ENCODE measurements around the gene TOM1L1.

TOM1L1 gene

GRCh38 chr17:54991567-54991966 is 90.9 kb downstream of the TOM1L1 start:
- H3K9me3 ChIP-seq (ENCODE audit: low read length) = no peaks in the 10 kb centered on the region
- peaks cover 16% of the 10 kb centered on the region for H3K36me3 ChIP-seq (ENCODE audit: insufficient read depth, low read length)

GRCh38 chr17:54992797-54993639 is 92.4 kb downstream of the TOM1L1 start:
- Histone ChIP-seq H3K36me3 (ENCODE audit: insufficient read depth, low read length) (peaks cover 7% of the 10 kb centered on the region), H3K4me1 (ENCODE audit: insufficient read depth, low read length) (no peaks in the 10 kb centered on the region), H2AFZ (ENCODE audit: low read depth, low read length) (no peak overlapping the region), H3K4me3 (ENCODE audit: low read length) (no peak overlapping the region), H3K9me3 (ENCODE audit: low read length) (no peaks in the 10 kb centered on the region), H3K27me3 (ENCODE audit: insufficient read depth, low read length) (no peaks in the 10 kb centered on the region)

More at GRCh38 chr17:54991567-54991966, 90.9 kb downstream of the TOM1L1 start:
- H3K27me3 ChIP-seq (ENCODE audit: insufficient read depth, low read length) = no peaks in the 10 kb centered on the region
- H3K4me3 ChIP-seq (ENCODE audit: low read length) = no peak overlapping the region
- no peak overlapping the region for H2AFZ ChIP-seq (ENCODE audit: low read depth, low read length)
- H3K4me1 ChIP-seq (ENCODE audit: insufficient read depth, low read length) = no peaks in the 10 kb centered on the region

GRCh38 chr17:54996441-54996840 is 95.8 kb downstream of the TOM1L1 start:
- Histone ChIP-seq H3K9me3 (ENCODE audit: low read length) (no peaks in the 10 kb centered on the region), H3K27me3 (ENCODE audit: insufficient read depth, low read length) (no peaks in the 10 kb centered on the region), H2AFZ (ENCODE audit: low read depth, low read length) (no peak overlapping the region), H3K36me3 (ENCODE audit: insufficient read depth, low read length) (peaks cover 13% of the 10 kb centered on the region), H3K4me1 (ENCODE audit: insufficient read depth, low read length) (no peaks in the 10 kb centered on the region), H3K4me3 (ENCODE audit: low read length) (no peak overlapping the region)

- H3K27me3 ChIP-seq (ENCODE audit: insufficient read depth, low read length) = no peaks in the 10 kb centered on the region
- no peaks in the 10 kb centered on the region for H3K9me3 ChIP-seq (ENCODE audit: low read length)
- no peak overlapping the region for H2AFZ ChIP-seq (ENCODE audit: low read depth, low read length)
- no peaks in the 10 kb centered on the region for H3K4me1 ChIP-seq (ENCODE audit: insufficient read depth, low read length)
- H3K36me3 ChIP-seq (ENCODE audit: insufficient read depth, low read length) = peaks cover 22% of the 10 kb centered on the region
- no peak overlapping the region for H3K4me3 ChIP-seq (ENCODE audit: low read length)
These were observed 101.8 kb downstream of the TOM1L1 start for GRCh38 chr17:55002458-55002857.

- peaks cover 24% of the 10 kb centered on the region for H3K36me3 ChIP-seq (ENCODE audit: insufficient read depth, low read length)
- H2AFZ ChIP-seq (ENCODE audit: low read depth, low read length) = no peak overlapping the region
- no peaks in the 10 kb centered on the region for H3K27me3 ChIP-seq (ENCODE audit: insufficient read depth, low read length)
- no peak overlapping the region for H3K4me3 ChIP-seq (ENCODE audit: low read length)
- no peaks in the 10 kb centered on the region for H3K4me1 ChIP-seq (ENCODE audit: insufficient read depth, low read length)
- no peaks in the 10 kb centered on the region for H3K9me3 ChIP-seq (ENCODE audit: low read length)
These were observed 103.8 kb downstream of the TOM1L1 start for GRCh38 chr17:55004484-55004883.

- Histone ChIP-seq H3K4me1 (ENCODE audit: insufficient read depth, low read length) (no peaks in the 10 kb centered on the region), H3K36me3 (ENCODE audit: insufficient read depth, low read length) (peaks cover 18% of the 10 kb centered on the region), H3K4me3 (ENCODE audit: low read length) (no peak overlapping the region), H2AFZ (ENCODE audit: low read depth, low read length) (no peak overlapping the region), H3K9me3 (ENCODE audit: low read length) (no peaks in the 10 kb centered on the region), H3K27me3 (ENCODE audit: insufficient read depth, low read length) (no peaks in the 10 kb centered on the region)
These were observed 104.9 kb downstream of the TOM1L1 start for GRCh38 chr17:55005520-55005919.
